Fibroblast of lung (primary cell): ENCODE measurements around the gene TM9SF1. TPM values are rescaled to one million over a fixed set of nuclear protein-coding genes. Genes with fewer than 3 reads are reported as not detected.

ENCODE experiments used
- DNase-seq, 2 donors: peaks; one replicate each; pipeline versions ENCODE4 v3.0.0 to v3.0.0-alpha.2; 2010; ENCODE audit warnings: low read depth in 2 of 2
- H2AFZ ChIP-seq: 2 replicates; pipeline ENCODE4 v1.5.1; 2012; ENCODE audit warnings: low read length, control low read depth, inconsistent platforms
- H3K27ac ChIP-seq: 2 replicates; pipeline ENCODE4 v1.5.1; 2011; ENCODE audit warnings: low read length, control low read depth; ENCODE audit not compliant: insufficient read depth
- H3K27me3 ChIP-seq: 2 replicates; pipeline ENCODE4 v1.5.1; 2011; ENCODE audit warnings: mild to moderate bottlenecking, low read length; ENCODE audit not compliant: control insufficient read depth, insufficient read depth
- H3K36me3 ChIP-seq: 2 replicates; pipeline ENCODE4 v1.5.1; 2011; ENCODE audit warnings: low read length; ENCODE audit not compliant: control insufficient read depth, insufficient read depth
- H3K4me1 ChIP-seq: 2 replicates; pipeline ENCODE4 v1.5.1; 2011; ENCODE audit warnings: low read length; ENCODE audit not compliant: control insufficient read depth, insufficient read depth; ENCODE audit errors: extremely low read depth
- H3K4me2 ChIP-seq: 2 replicates; pipeline ENCODE4 v1.5.1; 2011; ENCODE audit warnings: low read length, control low read depth; ENCODE audit not compliant: insufficient read depth; ENCODE audit errors: extremely low read depth
- H3K4me3 ChIP-seq, 4 experiments: fragments of 200-600 bp in 1 of 4; sonication (generic) in 1 of 4; replicated peaks in 1 of 4; 2 replicates each; pipeline ENCODE4 v1.5.1; 2011 to 2016; ENCODE audit warnings: low read length in 4 of 4, low read depth in 3 of 4, mild to moderate bottlenecking in 3 of 4, control low read depth in 2 of 4, inconsistent platforms in 1 of 4, mixed read lengths in 1 of 4; ENCODE audit not compliant: insufficient read depth in 1 of 4; ENCODE audit errors: control extremely low read depth in 1 of 4
- H3K79me2 ChIP-seq: 2 replicates; pipeline ENCODE4 v1.5.1; 2012; ENCODE audit warnings: mild to moderate bottlenecking, low read length, inconsistent platforms; ENCODE audit not compliant: control insufficient read depth, insufficient read depth
- H3K9ac ChIP-seq: 2 replicates; pipeline ENCODE4 v1.5.1; 2011; ENCODE audit warnings: mild to moderate bottlenecking, low read length, control low read depth; ENCODE audit not compliant: insufficient read depth
- H3K9me3 ChIP-seq: 2 replicates; pipeline ENCODE4 v1.5.1; 2012; ENCODE audit warnings: low read depth, low read length; ENCODE audit not compliant: control insufficient read depth, insufficient read depth
- H4K20me1 ChIP-seq: 2 replicates; pipeline ENCODE4 v1.5.1; 2011; ENCODE audit warnings: low read length; ENCODE audit not compliant: control insufficient read depth, insufficient read depth; ENCODE audit errors: extremely low read depth
- CTCF ChIP-seq, 2 donors: IDR thresholded peaks in 1 of 2; conservative IDR thresholded peaks in 1 of 2; 1 replicate in 1 of 2; 2 replicates in 1 of 2; pipeline ENCODE4 v1.5.1; 2011 to 2012; ENCODE audit warnings: low read length in 2 of 2, control low read depth in 1 of 2, inconsistent platforms in 1 of 2, low read depth in 1 of 2, mild to moderate bottlenecking in 1 of 2
- EZH2 ChIP-seq: IDR thresholded peaks from 2 replicates; pipeline ENCODE4 v1.5.1; 2012; ENCODE audit warnings: low read length, control low read depth, mild to moderate bottlenecking; ENCODE audit errors: missing control alignments
- polyA plus RNA-seq, 2 donors: library from polyadenylated mRNA; depleted of rRNA in 1 of 2; stranded (reverse) in 1 of 2; unstranded in 1 of 2; fragments of >200 nt; gene quantifications; 2 replicates each; pipeline ENCODE4 v1.2.1, GENCODE V29; 2011 to 2012; ENCODE audit warnings: missing spikeins in 1 of 2
- total RNA-seq: library from RNA; depleted of rRNA; stranded (reverse); fragments of >200 nt; gene quantifications from 2 replicates; pipeline ENCODE4 v1.2.1, GENCODE V29; 2014

TM9SF1 gene
- total and polyA plus RNA-seq, 2 donors (not counting 1 experiment from before 2014, with no cell fraction given), result 61.6 to 65.1 TPM

DNA sequence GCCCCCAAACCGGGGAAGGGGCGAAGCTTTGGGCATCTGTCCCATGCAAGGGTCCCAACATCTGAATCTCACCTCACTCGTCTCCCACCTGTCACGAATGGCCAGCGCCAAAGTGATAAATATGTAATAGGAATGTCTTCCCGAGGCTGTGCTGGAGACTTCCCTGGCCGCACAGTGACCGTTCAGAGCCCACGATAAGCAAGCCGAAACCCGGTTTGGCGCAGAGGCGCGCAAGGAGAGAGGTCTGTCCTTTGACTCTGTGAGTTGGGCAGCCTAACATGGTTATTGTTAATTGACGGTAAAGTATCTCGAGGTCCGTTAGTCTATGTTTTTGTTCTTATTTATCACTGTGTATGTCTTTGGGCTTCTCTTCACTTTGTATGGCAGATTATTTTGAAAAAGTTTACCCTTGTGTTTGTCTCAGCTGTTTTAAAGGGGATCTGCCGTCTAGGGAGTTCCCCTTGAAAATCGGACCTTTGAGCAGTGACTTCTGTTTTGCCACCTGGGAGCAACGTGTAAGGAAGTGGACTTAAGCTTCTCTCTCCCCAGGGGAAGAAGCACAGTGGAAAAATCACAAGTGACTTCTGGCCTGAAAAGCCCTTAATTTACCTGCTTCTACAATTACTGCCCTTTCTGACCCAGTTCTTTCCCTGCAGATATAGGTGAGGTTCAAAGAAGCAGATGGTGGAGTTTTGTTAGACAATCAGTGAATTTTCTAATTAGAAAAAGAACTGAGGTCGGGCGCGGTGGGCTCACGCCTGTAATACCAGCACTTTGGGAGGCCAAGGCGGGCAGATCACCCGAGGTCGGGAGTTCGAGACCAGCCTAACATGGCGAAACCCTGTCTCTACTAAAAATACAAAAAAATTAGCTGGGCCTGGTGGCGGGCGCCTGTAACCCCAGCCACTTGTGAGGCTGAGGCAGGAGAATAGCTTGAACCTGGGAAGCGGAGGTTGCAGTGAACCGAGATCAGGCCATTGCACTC, 1.1 kb upstream of the TM9SF1 start:
- H3K4me1 ChIP-seq, result no peaks in the 10 kb centered on the region
- H3K79me2 ChIP-seq, result peaks cover 29% of the 10 kb centered on the region
- no peaks in the 10 kb centered on the region for H4K20me1 ChIP-seq
- TF ChIP-seq EZH2, result no peak
- no peak for TF ChIP-seq CTCF (conservative IDR thresholded peaks at IDR 0.05 in 1 of 2, IDR thresholded peaks at IDR 0.05 in 1 of 2; ENCODE audit: low read depth in 1 of 2, low read length in 2 of 2)
- no peaks in the 10 kb centered on the region for H3K9me3 ChIP-seq
- H3K27me3 ChIP-seq, result no peaks in the 10 kb centered on the region
- H3K4me2 ChIP-seq, result peak overlapping the region; percentile 81
- peak; percentile 20 to 27 for DNase-seq
- peak overlapping the region; percentile 98 for H3K27ac ChIP-seq
- H2AFZ ChIP-seq, result peak overlapping the region; percentile 15
- peaks cover 9% of the 10 kb centered on the region for H3K36me3 ChIP-seq
- H3K9ac ChIP-seq, result peak overlapping the region; percentile 99
- peak overlapping the region; percentile 73 to 93 (median 81) for H3K4me3 ChIP-seq

- Histone ChIP-seq H3K36me3 (peaks cover 15% of the 10 kb centered on the region), H3K4me1 (no peaks in the 10 kb centered on the region), H3K4me2 (peak overlapping the region; percentile 74), H3K27ac (peak overlapping the region; percentile 98), H3K9ac (peak overlapping the region; percentile 99), H4K20me1 (no peaks in the 10 kb centered on the region), H2AFZ (no peak overlapping the region), H3K4me3 (peak overlapping the region; percentile 73 to 93 (median 81)), H3K27me3 (no peaks in the 10 kb centered on the region), H3K79me2 (peaks cover 29% of the 10 kb centered on the region), H3K9me3 (no peaks in the 10 kb centered on the region)
- no peak for TF ChIP-seq EZH2
- TF ChIP-seq CTCF (conservative IDR thresholded peaks at IDR 0.05 in 1 of 2, IDR thresholded peaks at IDR 0.05 in 1 of 2; ENCODE audit: low read depth in 1 of 2, low read length in 2 of 2), result no peak
- no peak for DNase-seq
These were observed 412 bp downstream of the TM9SF1 start for GRCh38 chr14:24194873-24195185.

GRCh38 chr14:24194186-24194872, 912 bp downstream of the TM9SF1 start:
- Histone ChIP-seq H3K4me2 (peak overlapping the region; percentile 74), H3K9me3 (no peaks in the 10 kb centered on the region), H3K79me2 (peaks cover 29% of the 10 kb centered on the region), H2AFZ (no peak overlapping the region), H3K4me1 (no peaks in the 10 kb centered on the region), H3K36me3 (peaks cover 15% of the 10 kb centered on the region), H3K27me3 (no peaks in the 10 kb centered on the region), H3K27ac (no peak overlapping the region), H3K4me3 (peak overlapping the region; percentile 73 to 93 (median 81)), H3K9ac (no peak overlapping the region), H4K20me1 (no peaks in the 10 kb centered on the region)
- TF ChIP-seq CTCF (conservative IDR thresholded peaks at IDR 0.05 in 1 of 2, IDR thresholded peaks at IDR 0.05 in 1 of 2; ENCODE audit: low read depth in 1 of 2, low read length in 2 of 2), result no peak
- TF ChIP-seq EZH2, result no peak
- no peak for DNase-seq
